ENCODE results near the gene SCO2.
A peak's percentile ranks its signal among the peaks of the same experiment; 100 is the strongest.

The SCO2 gene

DNA sequence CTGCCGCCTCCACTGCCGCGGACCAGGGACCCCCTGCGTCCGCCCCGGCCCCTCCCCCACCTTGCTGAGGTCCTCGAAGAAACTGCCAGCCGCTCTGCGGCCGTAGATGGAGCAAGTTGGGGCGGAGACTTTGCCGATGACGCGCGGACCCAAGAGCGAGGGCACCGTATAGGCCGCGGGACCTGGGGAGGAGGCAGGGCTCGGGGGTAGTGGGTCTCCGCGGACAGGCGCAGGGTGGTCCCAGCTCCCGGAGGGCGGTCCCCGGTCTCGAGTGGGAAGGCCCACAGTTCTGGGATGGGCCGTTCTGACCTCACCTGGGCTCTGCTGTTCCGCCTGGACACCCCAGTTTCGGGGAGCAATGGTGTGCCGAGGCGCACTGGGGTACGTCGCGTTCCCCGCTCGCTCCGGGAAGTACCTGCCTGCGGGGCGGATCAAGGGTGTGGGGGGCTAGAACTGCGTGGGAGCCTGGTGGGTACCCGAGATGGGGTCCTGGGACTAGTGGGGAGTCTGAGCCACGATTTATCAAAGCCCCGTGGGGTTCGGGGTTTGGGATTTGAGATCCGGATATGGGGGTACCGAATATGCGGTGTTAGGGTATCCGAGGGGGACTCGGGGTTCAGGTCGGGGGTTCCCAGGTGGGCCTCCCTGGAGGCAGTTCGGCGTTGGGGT, 5.6 kb upstream of the SCO2 start:
- in situ Hi-C loops (cut with HindIII; ENCODE audit: low sequenced_read_pairs) = no loop called here
- DNase-seq (ENCODE audit: low read depth, low spot score) = peak; percentile 60
- TF ChIP-seq, protein P1, sequence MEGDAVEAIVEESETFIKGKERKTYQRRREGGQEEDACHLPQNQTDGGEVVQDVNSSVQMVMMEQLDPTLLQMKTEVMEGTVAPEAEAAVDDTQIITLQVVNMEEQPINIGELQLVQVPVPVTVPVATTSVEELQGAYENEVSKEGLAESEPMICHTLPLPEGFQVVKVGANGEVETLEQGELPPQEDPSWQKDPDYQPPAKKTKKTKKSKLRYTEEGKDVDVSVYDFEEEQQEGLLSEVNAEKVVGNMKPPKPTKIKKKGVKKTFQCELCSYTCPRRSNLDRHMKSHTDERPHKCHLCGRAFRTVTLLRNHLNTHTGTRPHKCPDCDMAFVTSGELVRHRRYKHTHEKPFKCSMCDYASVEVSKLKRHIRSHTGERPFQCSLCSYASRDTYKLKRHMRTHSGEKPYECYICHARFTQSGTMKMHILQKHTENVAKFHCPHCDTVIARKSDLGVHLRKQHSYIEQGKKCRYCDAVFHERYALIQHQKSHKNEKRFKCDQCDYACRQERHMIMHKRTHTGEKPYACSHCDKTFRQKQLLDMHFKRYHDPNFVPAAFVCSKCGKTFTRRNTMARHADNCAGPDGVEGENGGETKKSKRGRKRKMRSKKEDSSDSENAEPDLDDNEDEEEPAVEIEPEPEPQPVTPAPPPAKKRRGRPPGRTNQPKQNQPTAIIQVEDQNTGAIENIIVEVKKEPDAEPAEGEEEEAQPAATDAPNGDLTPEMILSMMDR (IDR thresholded peaks at IDR 0.05; ENCODE audit: low read depth, low read length) = no peak
- H3K4me3 ChIP-seq (ENCODE audit: low read depth, low read length) = peak overlapping the region; percentile 27

DNA sequence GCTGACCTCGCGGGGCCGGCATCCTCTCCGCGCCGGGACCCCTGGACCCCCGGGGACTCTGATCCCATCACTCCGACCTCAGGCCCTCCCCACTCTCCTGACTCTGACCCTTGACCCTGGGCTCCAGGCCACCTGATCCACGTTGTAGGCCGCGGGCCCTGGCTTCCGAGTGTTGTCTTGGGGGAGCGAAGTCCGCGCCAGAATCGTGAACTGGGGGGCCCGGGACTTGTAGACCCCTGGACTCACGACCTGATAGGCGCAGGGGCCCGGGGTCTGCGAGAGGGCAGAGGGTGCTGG, 5.1 kb upstream of the SCO2 start:
- TF ChIP-seq, protein P1 (IDR thresholded peaks at IDR 0.05; ENCODE audit: low read depth, low read length) = no peak
- in situ Hi-C loops (cut with HindIII; ENCODE audit: low sequenced_read_pairs) = no loop called here
- DNase-seq (ENCODE audit: low read depth, low spot score) = peak; percentile 14
- peak overlapping the region; percentile 27 for H3K4me3 ChIP-seq (ENCODE audit: low read depth, low read length)

DNA sequence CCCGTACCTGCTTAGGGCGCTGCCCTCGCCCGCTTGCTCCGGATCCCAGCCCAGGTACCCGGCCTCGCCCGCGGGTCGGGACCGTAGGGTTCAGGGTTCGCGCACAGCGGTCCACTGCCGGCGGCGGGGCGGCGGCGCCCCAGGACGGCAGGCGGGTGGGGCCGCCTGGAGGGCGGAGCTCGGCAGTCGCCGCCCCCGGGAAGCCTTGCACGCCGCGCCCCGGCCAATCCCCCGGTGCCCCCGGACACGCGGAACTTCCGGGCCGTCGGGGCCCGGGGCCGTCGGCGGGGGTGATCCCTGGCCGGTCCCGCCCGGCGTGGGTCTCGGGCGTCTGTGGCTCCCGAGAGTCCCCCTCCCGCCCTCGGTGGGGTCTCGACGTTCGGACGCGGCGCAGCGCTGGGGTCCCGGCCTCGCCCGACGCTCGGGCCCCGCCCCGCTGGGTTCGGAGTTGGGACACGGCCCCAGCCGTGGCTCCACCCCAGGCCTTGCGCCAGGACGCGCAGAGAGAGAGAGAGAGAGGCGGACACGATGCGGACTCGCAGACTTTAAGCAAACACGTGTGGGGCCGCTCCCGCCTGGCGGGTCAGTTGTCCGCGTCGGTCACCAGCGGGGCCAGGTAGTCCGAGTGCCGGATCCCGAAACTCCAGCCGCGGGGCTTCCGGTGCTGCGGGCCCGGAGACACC, 4.6 kb upstream of the SCO2 start, which contains the start of gene TYMP:
TYMP (minus strand) TSS at position 116 of the 683 bp plus-strand sequence. CDS start 303 bp downstream, outside the sequence.
- TF ChIP-seq, protein P1 (IDR thresholded peaks at IDR 0.05; ENCODE audit: low read depth, low read length) = no peak
- peak; percentile 58 for DNase-seq (ENCODE audit: low read depth, low spot score)
- in situ Hi-C loops (cut with HindIII; ENCODE audit: low sequenced_read_pairs) = no loop called here
- H3K4me3 ChIP-seq (ENCODE audit: low read depth, low read length) = peak within 1 kb of the TSS; percentile 27

DNA sequence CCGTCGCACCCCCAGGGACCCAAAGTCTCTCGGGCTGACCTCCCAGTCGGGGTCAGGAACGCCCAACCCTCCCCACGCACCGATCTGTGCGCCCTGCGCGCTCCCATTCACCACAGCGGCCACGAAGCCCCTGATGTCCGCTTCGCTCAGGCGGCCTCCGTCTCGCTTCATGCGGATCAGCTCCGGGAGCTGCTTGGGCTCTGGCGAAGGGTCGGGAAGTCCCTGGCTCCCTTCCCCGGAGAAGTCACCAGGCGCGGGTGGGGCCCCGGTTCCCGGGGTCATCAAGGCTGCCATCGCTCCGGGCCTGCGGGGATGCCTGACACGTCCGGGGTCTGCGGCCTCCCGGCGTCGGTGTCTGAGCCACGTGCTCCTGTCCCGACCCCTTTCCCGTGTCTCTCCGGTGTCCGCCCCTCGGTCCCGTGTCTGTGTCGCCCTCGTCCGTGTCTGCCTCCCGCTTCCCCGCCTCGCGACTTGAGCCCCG, 4.1 kb upstream of the SCO2 start:
- DNase-seq (ENCODE audit: low read depth, low spot score) = no peak
- H3K4me3 ChIP-seq (ENCODE audit: low read depth, low read length) = peak overlapping the region; percentile 18
- in situ Hi-C loops (cut with HindIII; ENCODE audit: low sequenced_read_pairs) = no loop called here
- TF ChIP-seq, protein P1 (IDR thresholded peaks at IDR 0.05; ENCODE audit: low read depth, low read length) = no peak

DNA sequence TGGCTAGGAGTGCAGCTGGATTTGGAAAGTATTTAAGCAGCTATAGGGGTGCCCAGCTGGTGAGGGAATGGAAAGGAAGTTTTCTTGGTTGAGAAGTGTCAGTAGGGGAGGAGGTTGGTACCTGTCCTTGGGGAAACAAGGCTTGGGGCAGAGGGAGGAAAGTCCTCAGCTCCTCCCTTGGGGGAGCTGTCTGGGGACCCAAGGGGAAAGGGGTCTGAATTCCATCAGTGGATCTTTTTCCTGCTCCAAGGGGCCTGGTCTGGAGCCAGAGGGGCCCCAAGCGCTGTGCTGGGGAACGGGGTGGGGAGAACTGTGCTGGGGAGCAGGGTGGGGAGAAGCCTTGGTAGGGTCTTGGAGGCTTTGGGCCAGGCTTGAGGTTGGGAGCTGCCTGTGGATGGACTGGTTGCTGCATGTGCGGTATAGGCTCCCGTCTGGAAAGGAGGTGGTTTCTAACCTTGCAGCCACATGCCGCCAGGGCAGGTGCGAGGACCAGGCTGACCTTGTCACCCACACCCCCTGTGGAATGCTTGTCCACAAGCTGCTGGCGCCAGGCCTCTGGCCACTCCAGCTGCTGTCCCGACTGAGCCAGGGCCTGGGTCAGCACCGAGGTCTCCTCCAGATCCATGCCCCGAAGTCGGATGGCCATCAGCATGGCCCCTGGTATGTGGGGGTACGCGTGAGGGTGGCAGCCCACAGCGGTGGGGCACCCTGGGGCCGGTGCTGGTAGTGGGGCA, 3.5 kb upstream of the SCO2 start:
- no peak for DNase-seq (ENCODE audit: low read depth, low spot score)
- H3K4me3 ChIP-seq (ENCODE audit: low read depth, low read length) = no peak overlapping the region
- in situ Hi-C loops (cut with HindIII; ENCODE audit: low sequenced_read_pairs) = no loop called here
- TF ChIP-seq, protein P1 (IDR thresholded peaks at IDR 0.05; ENCODE audit: low read depth, low read length) = no peak

DNA sequence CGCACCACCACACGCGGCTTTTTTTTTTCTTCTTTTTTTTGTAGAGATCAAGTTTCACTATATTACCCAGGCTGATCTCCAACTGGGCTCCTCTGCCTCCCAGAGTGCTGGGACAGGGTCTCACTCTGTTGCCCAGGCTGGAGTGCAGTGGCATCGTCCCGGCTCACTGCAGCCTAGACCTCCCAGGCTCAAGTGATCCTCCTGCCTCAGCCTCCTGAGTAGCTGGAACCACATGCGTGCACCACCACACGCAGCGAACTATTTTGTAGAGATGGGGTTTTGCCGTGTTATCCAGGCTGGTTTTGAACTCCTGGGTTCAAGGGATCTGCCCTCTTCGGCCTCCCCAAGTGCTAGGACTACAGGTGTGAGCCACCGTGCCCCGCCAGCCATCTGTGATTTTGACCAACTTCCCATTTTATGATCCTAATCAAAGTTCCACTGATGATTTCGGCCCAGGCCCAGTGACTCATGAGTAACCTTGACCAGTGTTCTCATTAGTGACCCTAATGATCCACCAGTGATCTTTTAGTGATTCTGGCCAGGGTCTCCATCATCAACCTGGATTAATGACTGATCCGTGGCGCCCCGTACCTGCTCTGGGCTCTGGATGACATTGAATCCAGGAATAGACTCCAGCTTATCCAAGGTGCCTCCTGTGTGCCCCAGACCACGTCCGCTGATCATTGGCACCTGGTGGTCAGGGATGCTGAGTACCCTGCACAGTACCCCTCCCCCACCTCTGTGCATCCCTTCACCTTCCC, 2.7 kb upstream of the SCO2 start:
- in situ Hi-C loops (cut with HindIII; ENCODE audit: low sequenced_read_pairs) = no loop called here
- no peak overlapping the region for H3K4me3 ChIP-seq (ENCODE audit: low read depth, low read length)
- no peak for DNase-seq (ENCODE audit: low read depth, low spot score)
- TF ChIP-seq, protein P1 (IDR thresholded peaks at IDR 0.05; ENCODE audit: low read depth, low read length) = no peak
